ENCODE results near the gene CBFA2T2.

CBFA2T2 gene

DNA sequence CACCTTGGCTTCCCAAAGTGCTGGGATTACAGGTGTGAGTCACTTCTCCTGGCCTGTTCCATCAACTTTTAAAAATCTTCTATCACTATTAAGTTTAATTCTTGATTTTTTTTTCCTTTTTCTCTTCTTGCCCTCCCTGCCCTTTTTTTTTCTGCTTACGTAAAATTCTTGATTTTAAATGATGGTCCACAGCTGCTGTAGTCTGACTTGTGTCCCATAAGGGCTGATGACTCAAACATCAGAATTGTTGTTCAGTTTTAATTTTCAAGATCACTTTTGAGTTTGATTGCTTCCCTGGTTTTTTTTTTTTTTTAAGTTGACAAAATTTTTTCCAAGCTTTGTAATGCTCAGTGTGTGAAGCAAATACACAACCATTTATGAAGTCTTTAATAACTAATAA lies 61.9 kb downstream of the CBFA2T2 start:
- H3K4me1 Mint-ChIP-seq = peaks cover 54% of the 10 kb centered on the region
- TF ChIP-seq, protein P1, sequence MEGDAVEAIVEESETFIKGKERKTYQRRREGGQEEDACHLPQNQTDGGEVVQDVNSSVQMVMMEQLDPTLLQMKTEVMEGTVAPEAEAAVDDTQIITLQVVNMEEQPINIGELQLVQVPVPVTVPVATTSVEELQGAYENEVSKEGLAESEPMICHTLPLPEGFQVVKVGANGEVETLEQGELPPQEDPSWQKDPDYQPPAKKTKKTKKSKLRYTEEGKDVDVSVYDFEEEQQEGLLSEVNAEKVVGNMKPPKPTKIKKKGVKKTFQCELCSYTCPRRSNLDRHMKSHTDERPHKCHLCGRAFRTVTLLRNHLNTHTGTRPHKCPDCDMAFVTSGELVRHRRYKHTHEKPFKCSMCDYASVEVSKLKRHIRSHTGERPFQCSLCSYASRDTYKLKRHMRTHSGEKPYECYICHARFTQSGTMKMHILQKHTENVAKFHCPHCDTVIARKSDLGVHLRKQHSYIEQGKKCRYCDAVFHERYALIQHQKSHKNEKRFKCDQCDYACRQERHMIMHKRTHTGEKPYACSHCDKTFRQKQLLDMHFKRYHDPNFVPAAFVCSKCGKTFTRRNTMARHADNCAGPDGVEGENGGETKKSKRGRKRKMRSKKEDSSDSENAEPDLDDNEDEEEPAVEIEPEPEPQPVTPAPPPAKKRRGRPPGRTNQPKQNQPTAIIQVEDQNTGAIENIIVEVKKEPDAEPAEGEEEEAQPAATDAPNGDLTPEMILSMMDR (IDR thresholded peaks at IDR 0.05) = no peak
- DNase-seq = no peak
- H3K9me3 Mint-ChIP-seq = peaks cover 8% of the 10 kb centered on the region
- no peak overlapping the region for H3K4me3 Mint-ChIP-seq
- peaks cover 6% of the 10 kb centered on the region for H3K27me3 Mint-ChIP-seq (ENCODE audit: low read depth, poor library complexity)
- H3K27ac Mint-ChIP-seq = no peak overlapping the region
- H3K36me3 Mint-ChIP-seq (ENCODE audit: low read depth) = peaks cover 48% of the 10 kb centered on the region

DNA sequence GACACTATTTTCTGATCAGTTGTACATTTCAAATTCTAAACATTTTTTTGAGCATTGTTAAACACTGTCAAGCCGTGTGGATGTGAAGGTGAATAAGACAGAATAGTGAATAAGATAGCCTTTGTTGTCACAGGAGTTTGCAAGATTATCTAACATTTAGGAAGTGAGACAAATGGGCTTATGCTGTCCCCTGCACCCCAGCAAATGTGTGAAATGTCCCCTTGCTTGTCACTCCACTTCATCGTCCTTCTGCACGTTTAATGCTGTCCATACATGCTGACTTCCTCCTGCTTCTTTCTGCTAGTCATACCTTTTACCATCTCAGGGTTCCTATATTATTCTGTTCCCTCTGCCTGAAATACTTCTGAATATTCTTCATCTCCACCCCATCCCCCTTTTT lies 62.6 kb downstream of the CBFA2T2 start:
- Mint-ChIP-seq H3K4me3 (no peak overlapping the region), H3K36me3 (ENCODE audit: low read depth) (peaks cover 56% of the 10 kb centered on the region), H3K4me1 (peaks cover 47% of the 10 kb centered on the region), H3K27me3 (ENCODE audit: low read depth, poor library complexity) (peaks cover 3% of the 10 kb centered on the region), H3K27ac (peak overlapping the region; percentile 2), H3K9me3 (peaks cover 8% of the 10 kb centered on the region)
- no peak for DNase-seq
- TF ChIP-seq, protein P1 (IDR thresholded peaks at IDR 0.05) = no peak

DNA sequence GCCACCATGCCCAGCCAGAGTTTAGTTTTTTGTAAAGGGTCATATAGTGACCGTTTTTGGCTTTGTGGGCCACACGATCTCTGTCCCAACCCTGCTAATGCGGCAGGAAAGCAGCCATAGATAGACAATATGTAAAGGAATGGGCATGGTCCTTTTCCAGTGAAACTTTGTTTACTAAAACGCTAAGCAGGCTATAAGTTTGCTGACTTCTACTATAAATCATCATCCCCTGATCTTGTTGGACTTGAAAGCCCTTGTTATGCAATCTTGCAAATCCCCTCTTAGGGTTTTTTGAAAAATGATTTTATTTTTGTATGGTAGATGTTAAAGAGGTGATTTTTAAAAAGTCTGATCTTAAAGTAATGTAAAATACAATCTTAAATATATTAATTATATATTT lies 63.6 kb downstream of the CBFA2T2 start:
- Mint-ChIP-seq H3K9me3 (peaks cover 13% of the 10 kb centered on the region), H3K36me3 (ENCODE audit: low read depth) (peaks cover 64% of the 10 kb centered on the region), H3K27ac (no peak overlapping the region), H3K4me1 (peaks cover 43% of the 10 kb centered on the region), H3K27me3 (ENCODE audit: low read depth, poor library complexity) (peaks cover 3% of the 10 kb centered on the region), H3K4me3 (no peak overlapping the region)
- no peak for DNase-seq
- TF ChIP-seq, protein P1 (IDR thresholded peaks at IDR 0.05) = no peak

DNA sequence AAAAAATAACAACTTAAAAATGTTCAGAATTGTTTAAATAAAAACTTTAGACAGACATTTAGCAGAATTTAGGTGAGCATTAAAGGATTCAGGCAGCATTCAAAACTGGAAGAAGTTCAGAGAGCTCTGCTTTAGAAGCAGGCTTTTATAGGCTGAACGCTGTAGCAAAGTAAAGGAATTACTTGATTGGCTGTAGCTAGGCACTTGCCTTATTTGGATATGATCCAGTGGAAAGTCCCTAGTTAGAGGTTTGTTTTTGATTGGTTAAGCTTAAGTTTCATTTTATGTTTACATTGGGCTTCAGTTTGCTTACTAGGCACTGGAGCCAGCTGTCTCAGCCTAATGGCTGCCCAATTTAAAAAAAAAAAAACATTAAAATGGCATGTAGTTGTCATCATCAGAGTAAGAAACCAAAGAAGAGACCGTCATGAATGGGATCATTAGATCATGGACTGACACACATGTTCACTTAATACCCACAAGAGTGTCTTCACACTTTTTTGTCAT lies 65.1 kb downstream of the CBFA2T2 start:
- Mint-ChIP-seq H3K36me3 (ENCODE audit: low read depth) (peaks cover 72% of the 10 kb centered on the region), H3K4me1 (peaks cover 48% of the 10 kb centered on the region), H3K27ac (no peak overlapping the region), H3K4me3 (no peak overlapping the region), H3K27me3 (ENCODE audit: low read depth, poor library complexity) (peaks cover 6% of the 10 kb centered on the region), H3K9me3 (peaks cover 15% of the 10 kb centered on the region)
- TF ChIP-seq, protein P1 (IDR thresholded peaks at IDR 0.05) = no peak
- DNase-seq = no peak

DNA sequence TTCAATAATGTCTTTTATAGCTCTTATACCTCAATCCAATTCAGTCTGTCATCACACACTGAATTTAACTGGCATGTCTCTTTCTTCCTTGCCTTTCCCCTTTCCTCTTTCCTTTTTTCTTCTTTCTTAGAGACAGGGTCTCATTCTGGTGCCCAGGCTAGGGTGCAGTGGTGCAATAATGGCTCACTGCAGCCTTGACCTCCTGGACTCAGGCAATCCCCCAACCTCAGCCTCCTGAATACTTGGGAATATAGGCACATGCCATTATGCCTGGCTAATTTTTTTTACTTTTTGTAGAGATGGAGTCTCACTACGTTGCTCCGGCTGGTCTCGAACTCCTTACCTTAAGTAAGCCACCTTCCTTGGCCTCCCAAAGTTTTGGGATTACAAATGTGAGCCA lies 65.9 kb downstream of the CBFA2T2 start:
- Mint-ChIP-seq H3K9me3 (peaks cover 15% of the 10 kb centered on the region), H3K4me3 (peak overlapping the region; percentile 53), H3K36me3 (ENCODE audit: low read depth) (peaks cover 70% of the 10 kb centered on the region), H3K27ac (no peak overlapping the region), H3K27me3 (ENCODE audit: low read depth, poor library complexity) (peaks cover 6% of the 10 kb centered on the region), H3K4me1 (peaks cover 51% of the 10 kb centered on the region)
- DNase-seq = no peak
- TF ChIP-seq, protein P1 (IDR thresholded peaks at IDR 0.05) = no peak

DNA sequence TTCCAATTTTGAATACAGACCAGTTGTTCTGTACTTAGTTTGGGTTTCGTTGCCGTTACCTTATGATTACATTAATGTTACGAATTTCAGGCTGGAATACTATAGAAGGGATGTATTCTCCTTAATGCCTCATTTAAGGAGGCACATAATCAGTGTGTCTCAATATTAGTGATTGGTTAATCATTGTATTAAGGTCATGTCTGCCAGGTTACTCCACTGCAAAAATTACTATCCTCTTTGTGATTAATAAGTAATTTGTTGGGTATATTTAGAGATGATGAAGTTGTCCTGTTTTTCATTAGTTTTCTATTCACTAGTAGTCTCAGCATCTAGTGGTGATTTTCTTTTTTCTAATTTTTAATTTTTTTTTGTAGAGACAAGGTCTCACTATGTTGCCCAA lies 66.3 kb downstream of the CBFA2T2 start:
- Mint-ChIP-seq H3K4me3 (no peak overlapping the region), H3K36me3 (ENCODE audit: low read depth) (peaks cover 66% of the 10 kb centered on the region), H3K27me3 (ENCODE audit: low read depth, poor library complexity) (peaks cover 6% of the 10 kb centered on the region), H3K9me3 (peaks cover 15% of the 10 kb centered on the region), H3K4me1 (peaks cover 51% of the 10 kb centered on the region), H3K27ac (no peak overlapping the region)
- no peak for DNase-seq
- TF ChIP-seq, protein P1 (IDR thresholded peaks at IDR 0.05) = no peak
